ENCODE results near the gene EAF1. TPM values are rescaled to one million over a fixed set of nuclear protein-coding genes. Genes with fewer than 3 reads are reported as not detected.

Gene EAF1
- total RNA-seq, 2 donors from 2014 or later: 29.1 to 33.1 TPM

- H3K4me3 Mint-ChIP-seq: peak overlapping the region; percentile 99
- H3K36me3 Mint-ChIP-seq (ENCODE audit: low read depth): peaks cover 33% of the 10 kb centered on the region
- no peaks in the 10 kb centered on the region for H3K9me3 Mint-ChIP-seq
- peak overlapping the region; percentile 72 for H3K9ac ChIP-seq (ENCODE audit: extremely low read depth, low read length, poor library complexity, severe bottlenecking)
- DNase-seq: no peak
- H3K9me3 ChIP-seq (ENCODE audit: control insufficient read depth, low read length): no peaks in the 10 kb centered on the region
- H3K4me1 Mint-ChIP-seq: peaks cover 24% of the 10 kb centered on the region
- no peaks in the 10 kb centered on the region for H3K4me1 ChIP-seq (ENCODE audit: control insufficient read depth, insufficient read depth, low read length)
- peaks cover 38% of the 10 kb centered on the region for H3K36me3 ChIP-seq (ENCODE audit: control insufficient read depth, insufficient read depth, low read length)
- 53 to 54% methylated on average over 14 to 16 of the region's 16 CpGs for WGBS, 2 experiments (ENCODE audit: insufficient coverage in 1 of 2, insufficient read length in 1 of 2)
- no peak overlapping the region for H3K27ac ChIP-seq (ENCODE audit: low read depth, low read length)
- no peak for TF ChIP-seq CTCF (conservative IDR thresholded peaks at IDR 0.05)
- H3K27me3 ChIP-seq (ENCODE audit: control insufficient read depth, insufficient read depth, low read length, poor library complexity, severe bottlenecking): no peaks in the 10 kb centered on the region
- H3K4me3 ChIP-seq (ENCODE audit: low read length): peak overlapping the region; percentile 96
- no peaks in the 10 kb centered on the region for H3K27me3 Mint-ChIP-seq (ENCODE audit: insufficient read depth)
- H3K27ac Mint-ChIP-seq: peak overlapping the region; percentile 98
Measured at GRCh38 chr3:15426579-15427118, 749 bp upstream of the EAF1 start.

- Mint-ChIP-seq H3K27ac (peak overlapping the region; percentile 98), H3K9me3 (no peaks in the 10 kb centered on the region), H3K36me3 (ENCODE audit: low read depth) (peaks cover 37% of the 10 kb centered on the region), H3K27me3 (ENCODE audit: insufficient read depth) (no peaks in the 10 kb centered on the region), H3K4me3 (peak overlapping the region; percentile 99), H3K4me1 (peaks cover 24% of the 10 kb centered on the region)
- no peak for TF ChIP-seq CTCF (conservative IDR thresholded peaks at IDR 0.05)
- Histone ChIP-seq H3K27me3 (ENCODE audit: control insufficient read depth, insufficient read depth, low read length, poor library complexity, severe bottlenecking) (no peaks in the 10 kb centered on the region), H3K27ac (ENCODE audit: low read depth, low read length) (peak overlapping the region; percentile 27), H3K36me3 (ENCODE audit: control insufficient read depth, insufficient read depth, low read length) (peaks cover 39% of the 10 kb centered on the region), H3K4me1 (ENCODE audit: control insufficient read depth, insufficient read depth, low read length) (no peaks in the 10 kb centered on the region), H3K9ac (ENCODE audit: extremely low read depth, low read length, poor library complexity, severe bottlenecking) (peak overlapping the region; percentile 72), H3K9me3 (ENCODE audit: control insufficient read depth, low read length) (no peaks in the 10 kb centered on the region), H3K4me3 (ENCODE audit: low read length) (peak overlapping the region; percentile 96)
- no peak for DNase-seq
- 0 to 1% methylated on average over 6 to 11 of the region's 11 CpGs for WGBS, 2 experiments (ENCODE audit: insufficient coverage in 1 of 2, insufficient read length in 1 of 2)
Measured at GRCh38 chr3:15427981-15428380, 583 bp downstream of the EAF1 start.

GRCh38 chr3:15428539-15428938, 1.1 kb downstream of the EAF1 start:
- Mint-ChIP-seq H3K36me3 (ENCODE audit: low read depth) (peaks cover 37% of the 10 kb centered on the region), H3K27me3 (ENCODE audit: insufficient read depth) (no peaks in the 10 kb centered on the region), H3K27ac (no peak overlapping the region)

More at GRCh38 chr3:15428539-15428938, 1.1 kb downstream of the EAF1 start:
- no peaks in the 10 kb centered on the region for H3K9me3 ChIP-seq (ENCODE audit: control insufficient read depth, low read length)
- WGBS, 2 experiments (ENCODE audit: insufficient coverage in 1 of 2, insufficient read length in 1 of 2): 56 to 57% methylated on average over 6 to 9 of the region's 9 CpGs
- peak overlapping the region; percentile 72 for H3K9ac ChIP-seq (ENCODE audit: extremely low read depth, low read length, poor library complexity, severe bottlenecking)
- no peak overlapping the region for H3K27ac ChIP-seq (ENCODE audit: low read depth, low read length)
- Mint-ChIP-seq H3K4me3 (peak overlapping the region; percentile 99), H3K4me1 (peaks cover 24% of the 10 kb centered on the region), H3K9me3 (no peaks in the 10 kb centered on the region)
- no peaks in the 10 kb centered on the region for H3K4me1 ChIP-seq (ENCODE audit: control insufficient read depth, insufficient read depth, low read length)
- peak overlapping the region; percentile 96 for H3K4me3 ChIP-seq (ENCODE audit: low read length)
- DNase-seq: no peak
- no peak for TF ChIP-seq CTCF (conservative IDR thresholded peaks at IDR 0.05)
- peaks cover 43% of the 10 kb centered on the region for H3K36me3 ChIP-seq (ENCODE audit: control insufficient read depth, insufficient read depth, low read length)
- no peaks in the 10 kb centered on the region for H3K27me3 ChIP-seq (ENCODE audit: control insufficient read depth, insufficient read depth, low read length, poor library complexity, severe bottlenecking)
